ENCODE results near the gene TMIGD3.

- TF ChIP-seq, protein P1, sequence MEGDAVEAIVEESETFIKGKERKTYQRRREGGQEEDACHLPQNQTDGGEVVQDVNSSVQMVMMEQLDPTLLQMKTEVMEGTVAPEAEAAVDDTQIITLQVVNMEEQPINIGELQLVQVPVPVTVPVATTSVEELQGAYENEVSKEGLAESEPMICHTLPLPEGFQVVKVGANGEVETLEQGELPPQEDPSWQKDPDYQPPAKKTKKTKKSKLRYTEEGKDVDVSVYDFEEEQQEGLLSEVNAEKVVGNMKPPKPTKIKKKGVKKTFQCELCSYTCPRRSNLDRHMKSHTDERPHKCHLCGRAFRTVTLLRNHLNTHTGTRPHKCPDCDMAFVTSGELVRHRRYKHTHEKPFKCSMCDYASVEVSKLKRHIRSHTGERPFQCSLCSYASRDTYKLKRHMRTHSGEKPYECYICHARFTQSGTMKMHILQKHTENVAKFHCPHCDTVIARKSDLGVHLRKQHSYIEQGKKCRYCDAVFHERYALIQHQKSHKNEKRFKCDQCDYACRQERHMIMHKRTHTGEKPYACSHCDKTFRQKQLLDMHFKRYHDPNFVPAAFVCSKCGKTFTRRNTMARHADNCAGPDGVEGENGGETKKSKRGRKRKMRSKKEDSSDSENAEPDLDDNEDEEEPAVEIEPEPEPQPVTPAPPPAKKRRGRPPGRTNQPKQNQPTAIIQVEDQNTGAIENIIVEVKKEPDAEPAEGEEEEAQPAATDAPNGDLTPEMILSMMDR (IDR thresholded peaks at IDR 0.05), result no peak
- TF ChIP-seq POLR2A (IDR thresholded peaks at IDR 0.05) (no peak), POLR2AphosphoS5 (IDR thresholded peaks at IDR 0.05) (no peak)
Observed at GRCh38 chr1:111452581-111452980, 50.9 kb downstream of the TMIGD3 start.
